HUES48 (cell line): ENCODE results near the gene DGKI.
A peak's percentile ranks its signal among the peaks of the same experiment; 100 is the strongest.

Experiments used
- H3K27ac ChIP-seq: one replicate; pipeline ENCODE4 v1.7.0; 2013; ENCODE audit warnings: low read depth, low read length, inconsistent platforms
- H3K27me3 ChIP-seq: 2 replicates; pipeline ENCODE4 v1.6.1; 2013; ENCODE audit warnings: mild to moderate bottlenecking, low read length; ENCODE audit not compliant: control insufficient read depth, insufficient read depth
- H3K36me3 ChIP-seq: 2 replicates; pipeline ENCODE4 v1.6.1; 2013; ENCODE audit warnings: low read length; ENCODE audit not compliant: control insufficient read depth, insufficient read depth
- H3K4me1 ChIP-seq: 2 replicates; pipeline ENCODE4 v1.6.1; 2013; ENCODE audit warnings: mild to moderate bottlenecking, low read length; ENCODE audit not compliant: control insufficient read depth, insufficient read depth
- H3K4me3 ChIP-seq: 2 replicates; pipeline ENCODE4 v1.5.1; 2013; ENCODE audit warnings: mild to moderate bottlenecking, low read depth, low read length
- H3K9ac ChIP-seq: 2 replicates; pipeline ENCODE4 v1.6.1; 2013; ENCODE audit warnings: mild to moderate bottlenecking, low read depth, low read length, moderate library complexity
- H3K9me3 ChIP-seq: 2 replicates; pipeline ENCODE4 v1.6.1; 2013; ENCODE audit warnings: low read length; ENCODE audit not compliant: control insufficient read depth, insufficient read depth

The DGKI gene

GRCh38 chr7:137687556-137688265, 159.1 kb downstream of the DGKI start:
- Histone ChIP-seq H3K4me1 (peaks cover 5% of the 10 kb centered on the region; the same call in 1 of the 2 replicates), H3K27me3 (no peaks in the 10 kb centered on the region), H3K27ac (no peak overlapping the region), H3K9me3 (no peaks in the 10 kb centered on the region), H3K9ac (no peak overlapping the region), H3K36me3 (no peaks in the 10 kb centered on the region), H3K4me3 (no peak overlapping the region)

- Histone ChIP-seq H3K27me3 (no peaks in the 10 kb centered on the region), H3K4me3 (no peak overlapping the region), H3K9me3 (no peaks in the 10 kb centered on the region), H3K4me1 (peaks cover 11% of the 10 kb centered on the region), H3K9ac (no peak overlapping the region), H3K36me3 (no peaks in the 10 kb centered on the region), H3K27ac (no peak overlapping the region)
Observed at GRCh38 chr7:137685433-137686164, 161.2 kb downstream of the DGKI start.

GRCh38 chr7:137684776-137685175, 162.0 kb downstream of the DGKI start:
- Histone ChIP-seq H3K9me3 (no peaks in the 10 kb centered on the region; the same call in 1 of the 2 replicates), H3K27ac (no peak overlapping the region), H3K4me3 (no peak overlapping the region), H3K27me3 (no peaks in the 10 kb centered on the region), H3K4me1 (peaks cover 11% of the 10 kb centered on the region), H3K9ac (no peak overlapping the region), H3K36me3 (no peaks in the 10 kb centered on the region)

- no peaks in the 10 kb centered on the region for H3K27me3 ChIP-seq
- H3K9ac ChIP-seq = no peak overlapping the region
- H3K36me3 ChIP-seq = no peaks in the 10 kb centered on the region
- H3K9me3 ChIP-seq = no peaks in the 10 kb centered on the region; the same call in 1 of the 2 replicates
- H3K27ac ChIP-seq = no peak overlapping the region
- peaks cover 11% of the 10 kb centered on the region for H3K4me1 ChIP-seq
- no peak overlapping the region for H3K4me3 ChIP-seq
Observed at GRCh38 chr7:137684316-137684715, 162.5 kb downstream of the DGKI start.

- Histone ChIP-seq H3K4me1 (peaks cover 6% of the 10 kb centered on the region), H3K27me3 (no peaks in the 10 kb centered on the region), H3K9ac (no peak overlapping the region), H3K9me3 (no peaks in the 10 kb centered on the region; the same call in 1 of the 2 replicates), H3K27ac (no peak overlapping the region), H3K4me3 (no peak overlapping the region), H3K36me3 (no peaks in the 10 kb centered on the region)
Observed at GRCh38 chr7:137682596-137682995, 164.2 kb downstream of the DGKI start.

GRCh38 chr7:137681657-137682562, 164.9 kb downstream of the DGKI start:
- Histone ChIP-seq H3K27me3 (no peaks in the 10 kb centered on the region), H3K36me3 (no peaks in the 10 kb centered on the region), H3K4me3 (no peak overlapping the region), H3K9me3 (no peaks in the 10 kb centered on the region; the same call in 1 of the 2 replicates), H3K4me1 (peaks cover 6% of the 10 kb centered on the region), H3K9ac (no peak overlapping the region), H3K27ac (no peak overlapping the region)

- Histone ChIP-seq H3K4me3 (no peak overlapping the region), H3K36me3 (no peaks in the 10 kb centered on the region), H3K4me1 (peaks cover 28% of the 10 kb centered on the region), H3K27me3 (no peaks in the 10 kb centered on the region), H3K9me3 (no peaks in the 10 kb centered on the region), H3K9ac (no peak overlapping the region), H3K27ac (peak overlapping the region; percentile 13)
Observed at GRCh38 chr7:137674551-137675409, 172.0 kb downstream of the DGKI start.

- Histone ChIP-seq H3K4me3 (no peak overlapping the region), H3K27me3 (no peaks in the 10 kb centered on the region), H3K9ac (no peak overlapping the region), H3K4me1 (peaks cover 28% of the 10 kb centered on the region), H3K27ac (no peak overlapping the region), H3K36me3 (no peaks in the 10 kb centered on the region), H3K9me3 (no peaks in the 10 kb centered on the region)
Observed at GRCh38 chr7:137674048-137674447, 172.7 kb downstream of the DGKI start.

- H3K4me3 ChIP-seq = no peak overlapping the region
- no peaks in the 10 kb centered on the region for H3K27me3 ChIP-seq
- H3K4me1 ChIP-seq = peaks cover 28% of the 10 kb centered on the region
- H3K27ac ChIP-seq = no peak overlapping the region
- H3K36me3 ChIP-seq = no peaks in the 10 kb centered on the region
- H3K9ac ChIP-seq = no peak overlapping the region
- no peaks in the 10 kb centered on the region for H3K9me3 ChIP-seq
Observed at GRCh38 chr7:137671920-137672319, 174.9 kb downstream of the DGKI start.
